Measurements from ENCODE around the gene ELMOD1. TPM values are rescaled to one million over a fixed set of nuclear protein-coding genes. Genes with fewer than 3 reads are reported as not detected.
"Not testable (repeated sequence)": the region's sequence is repeated elsewhere in the genome, so short reads cannot be mapped to it uniquely, and the experiment has no call there.

Gene ELMOD1
- total and polyA plus RNA-seq, 4 donors: 0.14 to 0.42 TPM; not detected in 2

GRCh38 chr11:107573438-107573837 lies 17.5 kb upstream of the ELMOD1 start:
- Histone ChIP-seq H3K27me3 (ENCODE audit: control insufficient read depth in 4 of 4, insufficient read depth in 4 of 4, low read length in 3 of 4) (no peaks in the 10 kb centered on the region), H3K36me3 (ENCODE audit: control insufficient read depth in 4 of 4, insufficient read depth in 3 of 4, low read depth in 1 of 4, low read length in 3 of 4) (no peaks in the 10 kb centered on the region), H3K9me3 (ENCODE audit: control insufficient read depth in 4 of 4, low read length in 3 of 4) (no peaks in the 10 kb centered on the region), H3K4me1 (ENCODE audit: control insufficient read depth in 4 of 4, insufficient read depth in 4 of 4, low read length in 3 of 4) (no peaks in the 10 kb centered on the region), H3K9ac (ENCODE audit: low read depth in 1 of 2, low read length in 2 of 2) (no peak overlapping the region), H3K27ac (ENCODE audit: low read depth in 1 of 2, low read length in 2 of 2) (no peak overlapping the region), H3K4me3 (ENCODE audit: low read depth in 1 of 3, low read length in 3 of 3) (no peak overlapping the region)
- no peak for TF ChIP-seq GABPA (IDR thresholded peaks at IDR 0.05 in 1 of 2, conservative IDR thresholded peaks at IDR 0.05 in 1 of 2)
- no peak for DNase-seq (ENCODE audit: low spot score)
- 73% methylated on average over 1 of the region's 1 CpG for WGBS

GRCh38 chr11:107576497-107577345 lies 14.2 kb upstream of the ELMOD1 start:
- H3K27ac ChIP-seq (ENCODE audit: low read depth in 1 of 2, low read length in 2 of 2): not testable (repeated sequence)
- DNase-seq (ENCODE audit: low spot score): peak; percentile 52
- WGBS: 21% methylated on average over 2 of the region's 2 CpGs

GRCh38 chr11:107577346-107577711 lies 13.6 kb upstream of the ELMOD1 start:
- no peak for TF ChIP-seq JUND (IDR thresholded peaks at IDR 0.05)
- TF ChIP-seq RXRA (IDR thresholded peaks at IDR 0.05): no peak
- TF ChIP-seq ATF3 (IDR thresholded peaks at IDR 0.05): no peak
- TF ChIP-seq REST (IDR thresholded peaks at IDR 0.05): no peak
- no peak for TF ChIP-seq NR2F2 (IDR thresholded peaks at IDR 0.05)
- TF ChIP-seq ZBTB33 (IDR thresholded peaks at IDR 0.05): no peak
- TF ChIP-seq HNF4G (IDR thresholded peaks at IDR 0.05): no peak
- no peak overlapping the region for H3K27ac ChIP-seq (ENCODE audit: low read depth in 1 of 2, low read length in 2 of 2)
- no peaks in the 10 kb centered on the region for H3K27me3 ChIP-seq (ENCODE audit: control insufficient read depth in 4 of 4, insufficient read depth in 4 of 4, low read length in 3 of 4)
- H3K36me3 ChIP-seq (ENCODE audit: control insufficient read depth in 4 of 4, insufficient read depth in 3 of 4, low read depth in 1 of 4, low read length in 3 of 4): no peaks in the 10 kb centered on the region
- DNase-seq (ENCODE audit: low spot score): no peak
- H3K4me1 ChIP-seq (ENCODE audit: control insufficient read depth in 4 of 4, insufficient read depth in 4 of 4, low read length in 3 of 4): no peaks in the 10 kb centered on the region
- H3K9me3 ChIP-seq (ENCODE audit: control insufficient read depth in 4 of 4, low read length in 3 of 4): no peaks in the 10 kb centered on the region
- no peak overlapping the region for H3K4me3 ChIP-seq (ENCODE audit: low read depth in 1 of 3, low read length in 3 of 3)
- 57% methylated on average over 6 of the region's 6 CpGs for WGBS
- no peak overlapping the region for H3K9ac ChIP-seq (ENCODE audit: low read depth in 1 of 2, low read length in 2 of 2)

More at GRCh38 chr11:107576497-107577345, 14.2 kb upstream of the ELMOD1 start:
- H3K9me3 ChIP-seq (ENCODE audit: control insufficient read depth in 4 of 4, low read length in 3 of 4); H3K4me3 ChIP-seq (ENCODE audit: low read depth in 1 of 3, low read length in 3 of 3); H3K9ac ChIP-seq (ENCODE audit: low read depth in 1 of 2, low read length in 2 of 2); H3K4me1 ChIP-seq (ENCODE audit: control insufficient read depth in 4 of 4, insufficient read depth in 4 of 4, low read length in 3 of 4); H3K27me3 ChIP-seq (ENCODE audit: control insufficient read depth in 4 of 4, insufficient read depth in 4 of 4, low read length in 3 of 4); H3K36me3 ChIP-seq (ENCODE audit: control insufficient read depth in 4 of 4, insufficient read depth in 3 of 4, low read depth in 1 of 4, low read length in 3 of 4): not testable (repeated sequence)
- peak; percentile 79 for TF ChIP-seq CTCF (IDR thresholded peaks at IDR 0.05; ENCODE audit: low read depth, low read length, missing input control)
- peak; percentile 86 for TF ChIP-seq RAD21 (IDR thresholded peaks at IDR 0.05)

- not testable (repeated sequence) for H3K27ac ChIP-seq (ENCODE audit: low read depth in 1 of 2, low read length in 2 of 2); H3K4me1 ChIP-seq (ENCODE audit: control insufficient read depth in 4 of 4, insufficient read depth in 4 of 4, low read length in 3 of 4); H3K36me3 ChIP-seq (ENCODE audit: control insufficient read depth in 4 of 4, insufficient read depth in 3 of 4, low read depth in 1 of 4, low read length in 3 of 4); H3K27me3 ChIP-seq (ENCODE audit: control insufficient read depth in 4 of 4, insufficient read depth in 4 of 4, low read length in 3 of 4); DNase-seq (ENCODE audit: low spot score); H3K4me3 ChIP-seq (ENCODE audit: low read depth in 1 of 3, low read length in 3 of 3); H3K9ac ChIP-seq (ENCODE audit: low read depth in 1 of 2, low read length in 2 of 2); H3K9me3 ChIP-seq (ENCODE audit: control insufficient read depth in 4 of 4, low read length in 3 of 4)
- 96% methylated on average over 2 of the region's 2 CpGs for WGBS
Measured at GRCh38 chr11:107579169-107579568, 11.8 kb upstream of the ELMOD1 start.
